DMS114 treated with DMSO at 0.1 percent for 48 hours (cell line): ENCODE data around the gene FAAP100.
A peak's percentile ranks its signal among the peaks of the same experiment; 100 is the strongest.

ENCODE experiments used
- DNase-seq: peaks from one replicate; lab custom pipeline; 2025; ENCODE audit not compliant: unreplicated experiment; lab: John Stamatoyannopoulos, UW

FAAP100 gene

GRCh38 chr17:81512562-81513371, 39.4 kb downstream of the FAAP100 start, which contains the start of gene ACTG1:
TSS of gene ACTG1 (minus strand) at chr17:81512799. CDS start at chr17:81512354, 445 bp downstream.
- DNase-seq: peak; percentile 63

GRCh38 chr17:81511804-81512561, 40.2 kb downstream of the FAAP100 start:
- DNase-seq: no peak

GRCh38 chr17:81511554-81511803, 40.7 kb downstream of the FAAP100 start:
- DNase-seq: no peak

- DNase-seq: no peak
These were observed 41.2 kb downstream of the FAAP100 start for GRCh38 chr17:81510785-81511553.

GRCh38 chr17:81509972-81510784, 42.0 kb downstream of the FAAP100 start:
- DNase-seq: no peak

GRCh38 chr17:81509207-81509971, 42.8 kb downstream of the FAAP100 start:
- no peak for DNase-seq

GRCh38 chr17:81508639-81509206, 43.4 kb downstream of the FAAP100 start:
- DNase-seq: no peak

GRCh38 chr17:81503619-81504018, 48.5 kb downstream of the FAAP100 start:
- no peak for DNase-seq

- no peak for DNase-seq
These were observed 49.6 kb downstream of the FAAP100 start for GRCh38 chr17:81502471-81503017.

GRCh38 chr17:81500047-81500446, 52.1 kb downstream of the FAAP100 start:
- DNase-seq: no peak

- DNase-seq: no peak
These were observed 52.6 kb downstream of the FAAP100 start for GRCh38 chr17:81499601-81499970.

GRCh38 chr17:81498953-81499600, 53.1 kb downstream of the FAAP100 start:
- DNase-seq: no peak

GRCh38 chr17:81494626-81495377, 57.4 kb downstream of the FAAP100 start:
- DNase-seq: no peak

- DNase-seq: no peak
These were observed 58.7 kb downstream of the FAAP100 start for GRCh38 chr17:81493198-81494038.

- DNase-seq: no peak
These were observed 59.4 kb downstream of the FAAP100 start for GRCh38 chr17:81492706-81493105.

GRCh38 chr17:81492202-81492601, 60.0 kb downstream of the FAAP100 start:
- DNase-seq: no peak

- no peak for DNase-seq
These were observed 60.4 kb downstream of the FAAP100 start for GRCh38 chr17:81491761-81492160.
